B cell (primary cell): ENCODE measurements around the gene TUBB4B. TPM values are rescaled to one million over a fixed set of nuclear protein-coding genes. Genes with fewer than 3 reads are reported as not detected.

ENCODE experiments used
- ATAC-seq: fragments of 200-7000 bp; cut with Tn5 transposase; one replicate; pipeline ENCODE4 v1.10.0; 2021; ENCODE audit warnings: low read depth, mild to moderate bottlenecking, moderate number of reproducible peaks, moderate library complexity
- CTCF ChIA-PET: fragments of 350-600 bp; sonication (Branson Sonifier 250); formaldehyde crosslinking; loops from one replicate; lab custom pipeline; 2021; ENCODE audit warnings: antibody characterized with exemption, inconsistent platforms; lab: Charles Lee
- POLR2A ChIA-PET: fragments of 350-600 bp; sonication (Branson Sonifier 250); formaldehyde crosslinking; loops from one replicate; lab custom pipeline; 2021; ENCODE audit warnings: antibody characterized with exemption; lab: Charles Lee
- DNase-seq: peaks from one replicate; pipeline ENCODE4 v3.0.0; 2013
- H2AFZ ChIP-seq: 2 replicates; pipeline ENCODE4 v1.6.1; 2012; ENCODE audit warnings: mild to moderate bottlenecking, low read depth, low read length; ENCODE audit not compliant: insufficient read depth, poor library complexity, severe bottlenecking
- H3K27ac ChIP-seq, 2 donors: 1 replicate in 1 of 2; 2 replicates in 1 of 2; pipeline ENCODE4 v1.5.1; 2012 to 2013; ENCODE audit warnings: low read length in 2 of 2, mild to moderate bottlenecking in 2 of 2, moderate library complexity in 1 of 2
- H3K27me3 ChIP-seq, 4 experiments: fragments of 200-600 bp in 1 of 4; sonication (generic) in 1 of 4; replicated peaks in 1 of 4; 1 replicate in 2 of 4; 2 replicates in 2 of 4; pipeline versions ENCODE4 v1.6.1 to v1.7.0; 2013 to 2016; ENCODE audit warnings: low read length in 3 of 4, mild to moderate bottlenecking in 2 of 4, mixed read lengths in 1 of 4, moderate library complexity in 1 of 4; ENCODE audit not compliant: insufficient read depth in 4 of 4, control insufficient read depth in 3 of 4; ENCODE audit errors: control extremely low read depth in 1 of 4
- H3K36me3 ChIP-seq, 2 experiments: replicated peaks in 1 of 2; 1 replicate in 1 of 2; 2 replicates in 1 of 2; pipeline versions ENCODE4 v1.6.1 to v1.7.1; 2013; ENCODE audit warnings: low read length in 1 of 2; ENCODE audit not compliant: insufficient read depth in 2 of 2, control insufficient read depth in 1 of 2; ENCODE audit errors: control extremely low read depth in 1 of 2, extremely low read depth in 1 of 2
- H3K4me1 ChIP-seq, 2 donors: fragments of 200-600 bp in 1 of 2; sonication (generic) in 1 of 2; 1 replicate in 1 of 2; 2 replicates in 1 of 2; pipeline versions ENCODE4 v1.5.1 to v1.6.1; 2013 to 2017; ENCODE audit warnings: low read length in 2 of 2; ENCODE audit not compliant: control insufficient read depth in 2 of 2, insufficient read depth in 2 of 2
- H3K4me2 ChIP-seq: replicated peaks from 2 replicates; pipeline ENCODE3; 2012; ENCODE audit warnings: mild to moderate bottlenecking, low read depth, low read length; ENCODE audit not compliant: poor library complexity, severe bottlenecking
- H3K4me3 ChIP-seq, 5 experiments: fragments of 200-600 bp in 1 of 5; sonication (generic) in 1 of 5; 1 replicate in 3 of 5; 2 replicates in 2 of 5; pipeline versions ENCODE4 v1.5.1 to v1.7.0; 2011 to 2016; ENCODE audit warnings: low read length in 4 of 5, mild to moderate bottlenecking in 4 of 5, low read depth in 2 of 5, control low read depth in 1 of 5, moderate library complexity in 1 of 5; ENCODE audit not compliant: insufficient read depth in 1 of 5; ENCODE audit errors: control extremely low read depth in 1 of 5, extremely low read depth in 1 of 5
- H3K79me2 ChIP-seq: fragments of 200-600 bp; sonication (generic); one replicate; pipeline ENCODE4 v1.6.0; 2016; ENCODE audit warnings: low read length; ENCODE audit not compliant: control insufficient read depth, insufficient read depth
- H3K9ac ChIP-seq: fragments of 200-600 bp; sonication (generic); 2 replicates; pipeline ENCODE4 v1.6.1; 2017; ENCODE audit warnings: mild to moderate bottlenecking, low read length, moderate library complexity
- H3K9me3 ChIP-seq, 3 donors: one replicate each; pipeline versions ENCODE4 v1.6.1 to v1.7.1; 2013; ENCODE audit warnings: low read length in 2 of 3; ENCODE audit not compliant: control insufficient read depth in 2 of 3, insufficient read depth in 1 of 3; ENCODE audit errors: control extremely low read depth in 1 of 3
- H4K20me1 ChIP-seq: 2 replicates; pipeline ENCODE4 v1.6.0; 2012; ENCODE audit warnings: mild to moderate bottlenecking, low read length; ENCODE audit not compliant: insufficient read depth, control insufficient read depth, poor library complexity, severe bottlenecking
- H3K27ac Mint-ChIP-seq: one replicate; pipeline ENCODE4 v1.8.0; 2021; ENCODE audit warnings: mixed read lengths
- H3K27me3 Mint-ChIP-seq: one replicate; pipeline ENCODE4 v1.8.0; 2021; ENCODE audit warnings: mixed read lengths
- H3K4me1 Mint-ChIP-seq: one replicate; pipeline ENCODE4 v1.8.0; 2021; ENCODE audit warnings: mixed read lengths
- H3K4me3 Mint-ChIP-seq: one replicate; pipeline ENCODE4 v1.8.0; 2021; ENCODE audit warnings: mixed read lengths
- H3K9me3 Mint-ChIP-seq: one replicate; pipeline ENCODE4 v1.8.0; 2022; ENCODE audit warnings: mixed read lengths; ENCODE audit not compliant: insufficient read depth
- CTCF ChIP-seq: fragments of 200-600 bp; IDR thresholded peaks from one replicate; pipeline ENCODE4 v1.8.0; 2022; ENCODE audit warnings: antibody characterized with exemption, mild to moderate bottlenecking
- EZH2 ChIP-seq: IDR thresholded peaks from 2 replicates; pipeline ENCODE4 v1.6.1; 2012; ENCODE audit warnings: borderline replicate concordance, low read depth, mild to moderate bottlenecking, moderate library complexity, low read length; ENCODE audit not compliant: insufficient read depth, poor library complexity, severe bottlenecking
- WGBS: methylation state at CpG from one replicate; pipeline ENCODE4 v1.1.5; 2013; ENCODE audit warnings: missing lambda C conversion rate; ENCODE audit not compliant: insufficient coverage; 5-methylcytosine and 5-hydroxymethylcytosine counted together
- intact Hi-C: fragments of 100-400 bp; cut with micrococcal nuclease; formaldehyde crosslinking; loops from one replicate; pipeline ENCODE4 v1.10.0; 2022
- polyA plus RNA-seq: library from polyadenylated mRNA; depleted of rRNA; stranded (reverse); fragments of >200 nt; gene quantifications from 2 replicates; pipeline ENCODE4 v1.2.3, GENCODE V29; 2012
- total RNA-seq, 2 donors: library from RNA; stranded (reverse); fragments of 120-200 nt in 1 of 2; gene quantifications; 1 replicate in 1 of 2; 2 replicates in 1 of 2; pipeline versions ENCODE4 v1.2.3 to v1.2.4, GENCODE V29; 2013 to 2022

TUBB4B gene
- total and polyA plus RNA-seq, 2 donors (not counting 1 experiment from before 2014, with no cell fraction given) = 110 to 261 TPM

DNA sequence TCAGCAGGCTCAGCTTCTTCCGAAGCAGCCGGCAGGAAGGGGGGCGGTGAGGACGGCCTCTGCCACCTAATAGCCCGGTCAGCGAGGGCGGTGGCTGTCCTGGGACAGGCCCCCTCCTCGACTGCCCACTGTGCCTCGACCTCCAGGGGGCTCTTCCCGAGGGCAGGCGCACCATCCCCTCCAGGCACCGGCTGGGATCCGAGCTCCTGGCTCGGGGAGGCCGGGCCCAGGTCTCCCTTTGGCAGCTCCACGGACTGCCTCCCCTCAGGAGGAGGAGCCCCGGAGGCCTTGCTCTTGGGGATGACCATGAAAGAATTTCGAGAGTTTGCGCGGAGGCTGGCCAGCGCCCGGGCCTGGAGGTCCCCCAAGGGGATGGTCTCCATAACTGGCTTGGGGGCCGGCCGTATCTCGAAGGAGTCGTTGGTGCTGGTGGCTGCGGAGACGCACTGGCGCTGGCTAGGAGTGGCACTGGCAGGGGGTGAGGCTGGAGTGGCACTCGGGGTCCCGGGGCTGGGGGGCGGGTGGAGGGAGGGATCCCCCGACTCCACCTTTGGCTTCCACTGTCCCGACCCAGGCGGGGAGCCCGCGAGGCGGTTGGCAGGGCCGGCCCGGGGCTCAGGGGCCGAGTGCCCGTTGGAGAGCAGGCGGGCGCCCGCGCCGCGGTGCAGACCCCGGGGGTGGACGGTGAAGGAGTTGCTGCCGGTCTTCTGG lies 41.5 kb upstream of the TUBB4B start:
- Histone ChIP-seq H3K9ac (no peak overlapping the region), H3K9me3 (no peaks in the 10 kb centered on the region), H3K79me2 (peaks cover 80% of the 10 kb centered on the region), H3K27me3 (peaks cover 0 to 6% (median 0%) of the 10 kb centered on the region in 4 experiments), H3K4me1 (peaks cover 26 to 35% of the 10 kb centered on the region in 2 donors), H3K36me3 (peaks cover 0 to 5% of the 10 kb centered on the region in 2 experiments), H3K27ac (no peak overlapping the region), H3K4me2 (peak overlapping the region; percentile 96), H2AFZ (no peak overlapping the region), H4K20me1 (peaks cover 44% of the 10 kb centered on the region), H3K4me3 (peak overlapping the region in 3 of 5 experiments; percentile 18 to 33 (median 29))
- POLR2A ChIA-PET = interaction anchor here (0.6 to 2.0 kb wide), 2 partner anchors 11 to 75 kb away, joined by 3 to 18 read pairs; partner anchors contain the start of genes ANAPC2 and SSNA1
- CTCF ChIA-PET = interaction anchor here (1.5 kb wide), 1 partner anchor 11 kb away, joined by 7 read pairs; the partner anchor contains the start of genes ANAPC2 and SSNA1
- 37% methylated on average over 45 of the region's 51 CpGs for WGBS
- H3K27ac Mint-ChIP-seq = peak overlapping the region; percentile 80
- no peaks in the 10 kb centered on the region for H3K9me3 Mint-ChIP-seq
- peak; percentile 33 for DNase-seq
- ATAC-seq = no peak
- peaks cover 25% of the 10 kb centered on the region for H3K4me1 Mint-ChIP-seq
- peak overlapping the region; percentile 77 for H3K4me3 Mint-ChIP-seq
- H3K27me3 Mint-ChIP-seq = no peaks in the 10 kb centered on the region
- no peak for TF ChIP-seq EZH2
- no peak for TF ChIP-seq CTCF
- intact Hi-C loops = loop anchor here (1.0 to 10.0 kb wide), 8 partner anchors 11 to 315 kb away; partner anchors contain the start of genes ANAPC2, NELFB, SAPCD2 and SSNA1
